C4-2B (cell line): Measurements from ENCODE around the gene PITPNM3.

Experiments used
- H3K27ac ChIP-seq: fragments of 450-650 bp; 2 replicates; pipeline ENCODE4 v1.5.1; 2017
- CTCF ChIP-seq: fragments of 450-650 bp; conservative IDR thresholded peaks from 2 replicates; pipeline ENCODE4 v1.5.1; 2017; ENCODE audit warnings: mild to moderate bottlenecking
- ZFX ChIP-seq: fragments of 450-650 bp; IDR thresholded peaks from 2 replicates; pipeline ENCODE4 v1.6.1; 2017

The PITPNM3 gene

DNA sequence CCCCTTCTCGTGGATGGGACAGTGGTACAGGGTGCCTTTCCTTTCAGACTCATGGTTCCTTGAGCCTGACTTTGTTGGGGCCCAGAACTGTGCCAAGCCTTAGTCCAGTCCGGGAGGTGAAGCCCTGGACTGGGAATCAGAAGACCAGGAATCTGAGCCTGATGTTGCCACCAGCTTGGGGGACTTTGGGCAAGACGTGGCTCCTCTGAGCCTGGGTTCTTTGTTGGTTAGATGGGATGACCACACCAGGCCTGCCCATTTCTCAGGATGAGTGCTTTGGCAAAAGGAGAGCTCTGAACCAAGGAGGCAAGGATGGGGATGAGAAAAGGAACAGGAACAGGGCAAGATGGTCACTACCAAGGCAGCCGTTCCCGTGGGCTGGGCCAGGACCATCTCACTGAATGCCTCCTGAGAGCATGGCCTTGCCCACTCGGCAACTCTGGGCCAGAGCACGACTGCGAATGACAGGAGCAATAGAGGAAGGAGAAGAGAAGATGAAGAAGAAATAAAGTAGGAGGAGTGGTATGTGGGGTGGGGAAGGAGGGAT lies 32.5 kb downstream of the PITPNM3 start:
- no peak overlapping the region for H3K27ac ChIP-seq
- TF ChIP-seq CTCF: no peak
- no peak for TF ChIP-seq ZFX

- no peak for TF ChIP-seq CTCF
- no peak for TF ChIP-seq ZFX
- H3K27ac ChIP-seq: no peak overlapping the region
These were observed 33.0 kb downstream of the PITPNM3 start for GRCh38 chr17:6523330-6523729.

- TF ChIP-seq CTCF (no peak), ZFX (no peak)
These were observed 34.8 kb downstream of the PITPNM3 start for GRCh38 chr17:6521586-6521985.

GRCh38 chr17:6517062-6517461 lies 39.3 kb downstream of the PITPNM3 start:
- TF ChIP-seq CTCF (no peak), ZFX (no peak)
- H3K27ac ChIP-seq: no peak overlapping the region

More at GRCh38 chr17:6521586-6521985, 34.8 kb downstream of the PITPNM3 start:
- no peak overlapping the region for H3K27ac ChIP-seq

GRCh38 chr17:6514371-6514770 lies 42.0 kb downstream of the PITPNM3 start:
- H3K27ac ChIP-seq: no peak overlapping the region

DNA sequence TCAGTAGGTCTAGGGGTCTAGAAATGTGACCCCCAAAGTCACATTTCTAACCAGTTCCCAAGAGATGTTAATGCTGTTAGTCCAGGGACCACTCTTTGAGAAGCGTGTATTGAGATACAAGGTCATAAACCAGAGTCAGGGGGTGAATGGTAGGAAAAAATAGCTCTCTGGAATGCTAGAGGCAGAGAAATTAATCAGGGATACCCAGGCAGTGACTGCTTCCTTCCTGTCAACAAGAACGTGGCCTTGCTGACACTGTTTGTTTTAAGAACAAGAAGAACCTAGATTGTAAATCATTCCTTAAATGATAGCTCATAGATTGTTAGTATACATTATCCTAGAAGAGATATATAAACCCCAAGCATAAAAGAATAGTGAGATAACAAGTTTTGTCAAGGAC lies 43.8 kb downstream of the PITPNM3 start:
- TF ChIP-seq CTCF (no peak), ZFX (no peak)

More at GRCh38 chr17:6514371-6514770, 42.0 kb downstream of the PITPNM3 start:
- TF ChIP-seq ZFX (no peak), CTCF (no peak)

GRCh38 chr17:6510321-6510977 lies 45.9 kb downstream of the PITPNM3 start:
- H3K27ac ChIP-seq: no peak overlapping the region
- TF ChIP-seq CTCF: no peak
- no peak for TF ChIP-seq ZFX

More for the DNA sequence above, 43.8 kb downstream of the PITPNM3 start:
- no peak overlapping the region for H3K27ac ChIP-seq
